Right lobe of liver (tissue), 4 donors: ENCODE data around the gene RABEP2.

ENCODE experiments used
- CTCF ChIP-seq, 4 donors: fragments of 200-600 bp in 3 of 4; fragments of 450-650 bp in 1 of 4; IDR thresholded peaks; one replicate each; pipeline versions ENCODE4 v1.5.1 to v1.8.0; 2016 to 2022; ENCODE audit warnings: antibody characterized with exemption in 4 of 4, mild to moderate bottlenecking in 2 of 4
- POLR2A ChIP-seq: fragments of 450-650 bp; IDR thresholded peaks from one replicate; pipeline ENCODE4 v1.6.1; 2017; ENCODE audit warnings: antibody characterized with exemption, mild to moderate bottlenecking
- donor health status: DM: no; HTN: no; CAD: no.
- donor health status: DM: no; HTN: no; CAD: no.
- donor health status: DM: no; HTN: yes; CAD: no.

- TF ChIP-seq CTCF (IDR thresholded peaks at IDR 0.05) (peak; percentile 49 to 63 (median 56)), POLR2A (no peak)
Measured at GRCh38 chr16:28873543-28874201, 51.4 kb downstream of the RABEP2 start.
